Motor neuron (in vitro differentiated cells): ENCODE data around the gene MSRB3. TPM values are rescaled to one million over a fixed set of nuclear protein-coding genes. Genes with fewer than 3 reads are reported as not detected.
"Not testable (repeated sequence)": the region's sequence is repeated elsewhere in the genome, so short reads cannot be mapped to it uniquely, and the experiment has no call there.

ENCODE experiments used
- ATAC-seq, 8 experiments: fragments of 200-7000 bp; cut with Tn5 transposase; replicated peaks in 6 of 8; 2 replicates each; pipeline ENCODE4 v1.8.0; 2021; ENCODE audit warnings: mild to moderate bottlenecking in 8 of 8, moderate library complexity in 8 of 8
- H3K27ac ChIP-seq, 2 donors: fragments of 250-450 bp; sonication (Bioruptor Pico); 2 replicates each; pipeline ENCODE4 v1.9.0; 2021; ENCODE audit warnings: antibody characterized with exemption in 2 of 2, mild to moderate bottlenecking in 2 of 2, moderate library complexity in 1 of 2
- H3K4me1 ChIP-seq, 2 donors: fragments of 250-450 bp; sonication (Bioruptor Pico); replicated peaks in 1 of 2; 2 replicates each; pipeline ENCODE4 v1.6.1; 2021; ENCODE audit warnings: antibody characterized with exemption in 2 of 2, mild to moderate bottlenecking in 2 of 2, moderate library complexity in 1 of 2
- H3K4me3 ChIP-seq, 5 donors: fragments of 250-450 bp; sonication (Bioruptor Pico); 2 replicates each; pipeline ENCODE4 v1.9.0; 2021; ENCODE audit warnings: antibody characterized with exemption in 5 of 5, mild to moderate bottlenecking in 5 of 5, moderate library complexity in 4 of 5
- WGBS, 10 experiments: fragments of 450-650 bp; shearing (Covaris generic); methylation state at CpG; one replicate each; pipeline ENCODE4 v1.0.0; 2022; 5-methylcytosine and 5-hydroxymethylcytosine counted together
- in situ Hi-C, 9 experiments: fragments of 400-800 bp; cut with MboI; loops; one replicate each; pipeline ENCODE4 v1.15.0; 2021; ENCODE audit warnings: low sequenced_read_pairs in 9 of 9, low pct_unique_long_range_greater_than_20kb in 2 of 9; ENCODE audit not compliant: unreplicated experiment in 9 of 9
- total RNA-seq, 8 experiments: library from RNA; unstranded; fragments of 300-600 nt; gene quantifications; 2 replicates each; pipeline versions ENCODE4 v1.2.3 to v1.2.4, GENCODE V29; 2022

MSRB3 gene
- total RNA-seq, 8 experiments from 2014 or later = 1.4 to 14.8 (median 2.3) TPM

DNA sequence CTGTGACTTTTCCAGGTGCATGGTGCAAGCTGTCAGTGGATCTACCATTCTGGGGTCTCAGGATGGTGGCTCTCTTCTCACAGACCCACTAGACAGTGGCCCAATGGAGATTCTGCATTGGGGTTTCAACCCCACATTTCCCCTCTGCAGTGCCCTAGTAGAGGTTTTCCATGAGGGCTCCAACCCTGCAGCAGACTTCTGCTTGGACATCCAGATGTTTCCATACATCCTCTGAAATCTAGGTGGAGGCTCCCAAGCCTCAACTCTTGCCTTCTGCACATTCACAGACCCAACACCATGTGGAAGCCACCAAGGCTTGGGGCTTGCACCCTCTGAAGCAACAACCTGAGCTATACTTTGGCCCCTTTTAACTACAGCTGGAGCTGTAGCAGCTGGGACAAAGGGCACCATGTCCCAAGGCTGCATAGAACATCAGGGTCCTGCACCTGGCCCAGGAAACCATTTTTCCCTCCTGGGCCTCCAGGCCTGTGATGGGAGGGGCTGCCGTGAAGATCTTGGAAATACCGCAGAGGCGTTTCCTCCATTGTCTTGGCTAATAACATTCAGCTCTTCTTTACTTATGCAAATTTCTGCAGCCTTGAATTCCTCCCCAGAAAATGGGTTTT is 205.5 kb downstream of the MSRB3 start:
- H3K27ac ChIP-seq, H3K4me3 ChIP-seq, H3K4me1 ChIP-seq, ATAC-seq, in situ Hi-C loops: not testable (repeated sequence)
- 82 to 100% (median 93%) methylated on average over 2 to 3 of the region's 3 CpGs; no CpG with 5 or more reads in 5 of the 10 experiments for WGBS, 10 experiments

DNA sequence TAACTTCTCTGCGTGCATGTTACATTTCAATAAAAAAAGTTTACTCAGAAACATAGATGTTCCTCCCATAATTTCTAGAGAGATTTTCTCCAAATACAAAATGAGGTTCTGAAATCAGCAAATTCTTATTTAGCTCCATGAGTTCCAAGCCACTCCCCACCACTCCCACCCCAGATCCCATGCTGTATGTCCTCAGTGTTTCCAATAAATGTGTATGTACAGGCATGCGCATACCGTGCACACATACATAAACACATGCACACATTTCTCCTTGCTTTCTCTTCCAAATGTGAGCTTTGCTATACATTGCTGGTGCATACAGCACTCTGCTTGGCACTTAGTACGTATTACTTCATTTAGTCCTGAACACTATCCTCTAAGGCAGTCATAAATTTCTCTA is 209.7 kb downstream of the MSRB3 start:
- peaks cover 0 to 2% of the 10 kb centered on the region in 2 donors for H3K4me1 ChIP-seq
- in situ Hi-C loops = no loop called here
- no peak overlapping the region for H3K27ac ChIP-seq
- 12 to 100% (median 83%) methylated on average over 1 to 4 of the region's 4 CpGs for WGBS, 10 experiments
- H3K4me3 ChIP-seq = no peak overlapping the region
- peak in 2 of 8 experiments; percentile 57 to 58 for ATAC-seq

DNA sequence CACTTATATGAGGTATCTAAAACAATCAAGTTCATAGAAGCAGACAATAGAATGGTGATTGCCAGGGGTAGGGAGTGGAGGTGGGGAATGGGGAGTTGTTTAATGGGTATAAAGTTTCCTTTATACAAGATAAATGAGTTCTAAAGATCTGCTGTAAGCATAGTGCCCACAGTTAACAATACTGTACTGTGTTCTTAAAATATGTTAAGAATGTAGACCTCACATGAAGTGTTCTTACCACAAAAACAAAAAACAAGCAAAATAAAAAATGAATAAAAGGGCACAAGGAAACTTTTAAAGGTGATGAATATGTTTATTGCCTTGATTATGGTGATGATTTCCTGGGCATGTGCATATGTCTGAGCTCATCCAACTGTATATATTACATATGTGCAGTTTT is 211.8 kb downstream of the MSRB3 start:
- Histone ChIP-seq H3K4me3 (no peak overlapping the region), H3K27ac (no peak overlapping the region), H3K4me1 (peaks cover 15 to 23% of the 10 kb centered on the region in 2 donors)
- peak in 1 of 8 experiments; percentile 71 for ATAC-seq
- in situ Hi-C loops = no loop called here

DNA sequence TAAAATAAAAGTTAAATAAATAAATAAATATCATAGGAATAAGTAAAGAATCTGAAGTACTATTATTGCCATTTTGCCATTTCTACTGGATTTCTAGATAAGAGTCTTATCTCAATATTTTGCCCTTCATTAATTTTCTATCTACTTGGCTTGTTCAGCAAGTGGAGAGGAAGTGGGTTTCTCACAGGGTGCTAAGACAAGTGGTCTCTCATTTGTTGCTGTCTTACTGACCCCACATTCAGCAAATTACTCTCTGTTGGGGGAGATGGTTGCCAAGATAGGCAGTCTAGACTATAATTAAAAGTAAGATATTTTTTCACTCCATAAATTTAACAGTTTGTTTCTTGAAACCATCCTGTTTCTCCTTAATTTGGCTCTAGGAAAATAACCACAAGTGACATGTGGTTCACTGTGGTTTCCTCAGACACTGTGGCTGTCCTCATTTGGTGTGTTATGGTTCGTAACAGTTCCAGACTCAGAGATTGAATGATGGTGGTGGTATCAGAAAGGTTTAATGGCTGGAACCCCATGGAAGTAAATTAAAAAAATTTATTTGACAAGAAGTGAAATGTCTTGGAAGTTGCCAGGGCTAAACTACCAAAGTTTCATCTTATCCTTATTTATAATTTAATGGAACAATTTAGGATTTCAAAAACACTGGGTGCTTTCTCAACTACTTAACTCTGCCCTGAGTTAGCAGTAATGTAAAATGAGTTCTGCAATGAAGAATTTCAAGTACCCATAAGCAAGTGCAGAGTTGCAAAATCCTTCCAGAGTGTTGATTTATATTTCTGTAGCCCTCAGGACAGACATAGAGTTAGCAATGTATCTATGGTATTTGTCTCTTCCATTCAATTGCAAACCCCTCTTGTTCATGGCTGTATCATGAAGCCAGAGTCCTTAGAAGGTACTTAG is 214.8 kb downstream of the MSRB3 start:
- in situ Hi-C loops = no loop called here

DNA sequence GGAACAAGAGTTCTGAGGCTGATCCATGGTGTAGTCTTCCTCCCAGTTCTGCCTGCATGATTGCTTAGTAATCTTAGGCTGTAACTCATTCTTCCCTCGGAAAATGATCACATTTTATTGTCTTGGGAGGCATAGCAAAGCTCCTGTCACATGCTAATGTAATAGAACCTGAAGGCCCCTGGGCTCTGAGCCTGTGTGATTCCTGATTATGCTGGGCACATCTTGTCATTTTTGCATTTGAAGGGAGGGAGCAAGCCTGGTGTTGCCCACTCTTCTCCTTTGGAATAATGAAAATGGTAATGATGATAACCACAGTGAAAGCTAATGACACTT is 215.4 kb downstream of the MSRB3 start:
- WGBS, 10 experiments = 0 to 44% (median 24%) methylated on average over 1 of the region's 1 CpG; no CpG with 5 or more reads in 2 of the 10 experiments
- in situ Hi-C loops = no loop called here
- ATAC-seq = peak; percentile 27 to 81 (median 62)
- Histone ChIP-seq H3K4me3 (no peak overlapping the region), H3K4me1 (peaks cover 17 to 28% of the 10 kb centered on the region in 2 donors), H3K27ac (no peak overlapping the region)

More for the DNA sequence above, 214.8 kb downstream of the MSRB3 start:
- H3K4me3 ChIP-seq = no peak overlapping the region
- no peak overlapping the region for H3K27ac ChIP-seq
- peak in 2 of 8 experiments; percentile 27 to 46 for ATAC-seq
- 80 to 100% (median 100%) methylated on average over 1 of the region's 1 CpG; no CpG with 5 or more reads in 2 of the 10 experiments for WGBS, 10 experiments
- H3K4me1 ChIP-seq = peaks cover 17 to 28% of the 10 kb centered on the region in 2 donors

DNA sequence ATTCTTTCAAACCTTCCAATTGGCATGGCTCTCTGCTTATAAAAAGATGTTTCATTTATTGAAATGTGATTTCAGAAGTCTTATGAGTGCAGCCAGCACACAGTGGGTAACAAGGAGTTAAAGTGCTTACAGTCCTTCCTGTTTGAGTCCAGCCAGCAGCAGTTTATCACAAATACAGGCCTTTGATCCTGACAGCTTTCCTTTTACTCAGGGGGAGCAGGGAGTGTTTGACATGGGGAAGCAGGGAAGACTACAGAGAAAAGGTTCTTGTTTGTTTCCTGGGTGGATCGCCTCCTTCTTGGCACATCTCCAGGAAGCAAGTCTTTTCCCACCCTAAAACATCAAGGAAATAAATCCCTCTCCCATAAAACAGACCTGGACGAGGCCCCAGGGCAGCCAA is 216.1 kb downstream of the MSRB3 start:
- no peak overlapping the region for H3K27ac ChIP-seq
- peak in 5 of 8 experiments; percentile 29 to 57 (median 51) for ATAC-seq
- WGBS, 10 experiments = 43 to 75% (median 60%) methylated on average over 1 to 2 of the region's 2 CpGs; no CpG with 5 or more reads in 7 of the 10 experiments
- H3K4me3 ChIP-seq = no peak overlapping the region
- in situ Hi-C loops = no loop called here
- peaks cover 17 to 28% of the 10 kb centered on the region in 2 donors for H3K4me1 ChIP-seq

DNA sequence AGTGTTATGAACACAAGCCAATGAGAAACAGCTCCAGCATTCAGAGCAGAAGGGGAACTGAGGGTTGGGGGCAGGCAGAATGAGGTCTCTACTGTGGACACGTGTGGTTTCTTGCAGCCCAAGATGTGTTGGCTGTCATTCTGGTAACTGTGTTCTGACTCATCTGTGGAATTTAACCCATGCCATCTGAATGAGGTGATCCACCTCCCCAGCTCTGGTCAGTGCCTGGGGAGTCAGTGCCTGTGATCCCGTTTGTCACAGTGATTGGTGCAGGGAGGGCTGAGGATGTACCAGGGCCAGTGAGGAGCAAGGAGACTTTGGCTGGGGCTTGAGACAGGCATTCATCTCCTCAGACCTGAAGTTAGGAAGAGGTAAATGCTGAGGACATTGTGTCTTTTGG is 216.8 kb downstream of the MSRB3 start:
- H3K4me3 ChIP-seq = no peak overlapping the region
- 20% methylated on average over 1 of the region's 2 CpGs; no CpG with 5 or more reads in 8 of the 10 experiments for WGBS, 10 experiments
- peak in 5 of 8 experiments; percentile 10 to 53 (median 21) for ATAC-seq
- in situ Hi-C loops = no loop called here
- no peak overlapping the region for H3K27ac ChIP-seq
- peaks cover 19 to 33% of the 10 kb centered on the region in 2 donors for H3K4me1 ChIP-seq

DNA sequence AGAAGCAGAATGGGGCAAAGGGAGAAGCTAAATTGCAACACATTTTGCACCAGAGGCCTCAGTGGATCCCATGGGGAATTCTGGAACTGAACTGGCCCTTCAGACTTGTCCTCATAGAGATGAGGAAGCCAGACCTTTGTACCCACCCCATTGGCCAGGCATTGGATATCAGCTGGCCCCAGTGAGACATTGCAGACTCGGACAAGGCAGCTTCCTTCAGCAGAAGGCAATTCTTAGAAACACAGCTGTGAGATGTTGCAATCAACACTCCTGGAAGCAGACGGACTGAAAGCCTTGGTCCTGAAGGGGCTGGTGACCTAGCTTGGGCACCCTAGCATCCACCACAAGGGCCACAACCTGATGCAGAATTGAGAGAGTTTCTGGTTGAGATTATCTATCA is 218.1 kb downstream of the MSRB3 start:
- in situ Hi-C loops = no loop called here
- ATAC-seq = no peak

DNA sequence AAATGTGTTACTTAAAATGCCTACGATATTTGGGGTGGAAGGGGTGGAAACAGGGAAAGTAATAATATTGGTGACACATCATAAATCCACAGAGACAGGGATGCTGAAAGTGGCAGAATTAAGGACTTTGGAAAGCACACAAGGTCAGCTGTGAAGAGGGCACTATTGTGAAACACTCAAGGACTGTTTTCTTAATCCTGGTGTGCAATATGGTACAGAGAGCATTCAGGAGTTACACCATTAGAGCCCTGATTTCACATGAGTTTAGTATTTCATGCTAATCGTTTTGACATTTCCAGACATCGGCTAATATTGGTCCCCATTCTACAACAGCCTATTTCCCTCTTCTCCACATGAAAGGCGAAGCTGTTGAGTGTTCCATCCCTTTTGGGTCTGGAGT is 219.2 kb downstream of the MSRB3 start:
- whole genome bisulfite sequencing, 10 experiments = 39 to 90% (median 70%) methylated on average over 1 to 4 of the region's 4 CpGs; no CpG with 5 or more reads in 2 of the 10 experiments
- ATAC-seq = no peak
- peaks cover 28 to 36% of the 10 kb centered on the region in 2 donors for H3K4me1 ChIP-seq
- in situ Hi-C loops = no loop called here
- H3K27ac ChIP-seq = no peak overlapping the region
- no peak overlapping the region for H3K4me3 ChIP-seq

More for the DNA sequence above, 218.1 kb downstream of the MSRB3 start:
- Histone ChIP-seq H3K27ac (no peak overlapping the region), H3K4me1 (peaks cover 28 to 36% of the 10 kb centered on the region in 2 donors), H3K4me3 (no peak overlapping the region)
- 66 to 100% (median 91%) methylated on average over 1 to 2 of the region's 2 CpGs; no CpG with 5 or more reads in 6 of the 10 experiments for WGBS, 10 experiments

DNA sequence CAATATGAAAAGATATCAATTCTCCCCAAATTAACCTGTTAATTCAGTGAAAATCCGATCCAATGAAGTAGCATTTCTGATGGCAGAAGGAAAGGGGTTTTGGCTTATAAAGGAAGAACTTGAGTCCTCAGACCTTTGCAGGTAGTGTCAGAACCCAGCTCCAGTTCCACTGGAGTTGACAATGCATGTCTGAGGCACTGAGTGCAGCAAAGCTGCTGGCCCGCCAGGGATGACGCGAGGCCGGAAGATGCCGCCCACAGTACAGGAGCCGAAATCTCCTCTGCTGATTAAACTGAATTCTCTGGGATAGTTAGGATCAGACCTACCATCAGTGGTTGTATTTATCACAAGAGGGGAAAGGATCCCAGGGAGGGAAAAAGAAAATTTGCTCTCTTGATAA is 220.7 kb downstream of the MSRB3 start:
- ATAC-seq = no peak
- Histone ChIP-seq H3K4me1 (peaks cover 22 to 24% of the 10 kb centered on the region in 2 donors), H3K4me3 (no peak overlapping the region), H3K27ac (no peak overlapping the region)
- WGBS, 10 experiments = 83 to 100% (median 99%) methylated on average over 1 to 7 of the region's 7 CpGs
- in situ Hi-C loops = no loop called here

DNA sequence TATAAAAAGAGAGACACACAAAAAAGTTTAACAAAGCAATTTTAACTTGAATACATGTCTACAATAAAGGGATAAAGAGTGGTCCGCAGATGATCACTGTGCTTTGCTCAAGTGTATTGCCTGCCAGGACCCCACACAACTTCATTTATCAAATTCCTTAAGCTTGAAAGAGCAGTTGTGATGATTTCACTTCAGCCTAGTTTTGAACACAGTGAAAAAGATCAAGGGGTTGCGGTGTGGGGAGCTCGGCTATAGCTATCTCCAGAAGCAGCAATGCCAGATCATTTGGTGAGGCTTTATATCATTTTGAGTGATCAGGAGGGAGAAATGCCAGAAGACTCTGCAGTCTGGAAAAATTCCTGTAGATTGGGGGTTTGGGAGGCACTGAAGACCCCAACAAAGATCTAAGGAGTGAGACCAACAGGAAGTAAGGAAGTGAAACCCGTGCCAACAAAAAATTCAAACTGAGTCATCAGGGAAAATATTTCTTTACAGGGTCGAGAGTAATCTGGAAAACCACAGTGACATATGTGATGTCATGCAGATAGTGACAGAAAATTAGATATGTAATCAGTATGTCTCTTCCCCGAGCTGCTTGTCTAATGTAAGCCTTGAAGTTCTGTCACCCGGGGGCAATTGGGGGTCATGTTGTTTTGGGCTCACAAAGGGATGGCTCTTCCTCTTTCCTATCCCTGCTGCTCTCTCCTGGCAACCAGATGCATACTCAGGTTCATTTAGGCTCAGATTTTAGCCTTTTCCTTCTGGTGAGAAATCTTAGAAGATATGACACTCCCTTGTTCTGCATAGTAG is 221.8 kb downstream of the MSRB3 start:
- peak in 7 of 8 experiments; percentile 35 to 64 (median 54) for ATAC-seq

DNA sequence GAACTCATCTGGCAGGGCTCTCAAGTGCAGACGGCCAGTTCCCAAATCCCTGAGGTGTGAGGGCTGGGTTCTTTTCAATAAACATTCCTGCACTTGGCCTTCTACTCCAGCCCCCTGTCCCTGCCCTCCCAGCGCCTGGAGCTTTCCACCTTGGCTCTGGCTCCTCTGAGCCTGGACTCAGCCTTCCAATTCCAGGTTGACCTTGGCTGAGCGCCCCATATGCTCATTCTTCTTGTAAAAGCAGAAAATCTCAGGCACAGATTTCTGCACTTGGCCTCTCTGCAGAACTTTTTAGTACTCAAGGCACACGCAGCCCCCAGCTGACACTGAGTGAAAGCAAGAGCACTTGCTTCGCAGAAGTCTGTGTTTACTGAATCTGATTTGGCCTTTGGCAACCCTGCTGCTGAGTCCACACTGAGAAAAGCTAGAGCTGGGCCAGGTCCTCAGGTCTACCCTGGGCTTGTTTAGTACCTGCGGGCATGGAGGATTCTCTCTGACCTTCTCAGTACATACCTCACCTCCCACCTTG is 222.7 kb downstream of the MSRB3 start:
- H3K4me3 ChIP-seq = no peak overlapping the region
- no peak overlapping the region for H3K27ac ChIP-seq
- H3K4me1 ChIP-seq = peaks cover 10 to 11% of the 10 kb centered on the region in 2 donors
- ATAC-seq = peak in 3 of 8 experiments; percentile 15 to 70 (median 40)
- in situ Hi-C loops = no loop called here
- WGBS, 10 experiments = 40 to 100% (median 77%) methylated on average over 1 to 5 of the region's 6 CpGs; no CpG with 5 or more reads in 2 of the 10 experiments

More for the DNA sequence above, 221.8 kb downstream of the MSRB3 start:
- H3K4me3 ChIP-seq = no peak overlapping the region
- peaks cover 12 to 13% of the 10 kb centered on the region in 2 donors for H3K4me1 ChIP-seq
- in situ Hi-C loops = no loop called here
- H3K27ac ChIP-seq = no peak overlapping the region
- 24 to 68% (median 46%) methylated on average over 2 to 6 of the region's 7 CpGs; no CpG with 5 or more reads in 1 of the 10 experiments for WGBS, 10 experiments
